Mammary epithelial cell (primary cell): ENCODE data around the gene GRAP2.

Source experiments
- EZH2 ChIP-seq: IDR thresholded peaks from 2 replicates; pipeline ENCODE4 v1.6.1; 2012; ENCODE audit warnings: low read length, inconsistent platforms, borderline replicate concordance
- TF ChIP-seq, protein P1 (sequence below), 2 donors: IDR thresholded peaks in 1 of 2; conservative IDR thresholded peaks in 1 of 2; 2 replicates each; pipeline ENCODE4 v1.5.1; 2011 to 2012; ENCODE audit warnings: inconsistent platforms in 2 of 2, low read length in 2 of 2, mild to moderate bottlenecking in 2 of 2, control low read depth in 1 of 2, low read depth in 1 of 2; ENCODE audit not compliant: insufficient read depth in 1 of 2; ENCODE audit errors: extremely low read depth in 1 of 2

GRCh38 chr22:39991159-39991860, 90.4 kb downstream of the GRAP2 start:
- TF ChIP-seq, protein P1, sequence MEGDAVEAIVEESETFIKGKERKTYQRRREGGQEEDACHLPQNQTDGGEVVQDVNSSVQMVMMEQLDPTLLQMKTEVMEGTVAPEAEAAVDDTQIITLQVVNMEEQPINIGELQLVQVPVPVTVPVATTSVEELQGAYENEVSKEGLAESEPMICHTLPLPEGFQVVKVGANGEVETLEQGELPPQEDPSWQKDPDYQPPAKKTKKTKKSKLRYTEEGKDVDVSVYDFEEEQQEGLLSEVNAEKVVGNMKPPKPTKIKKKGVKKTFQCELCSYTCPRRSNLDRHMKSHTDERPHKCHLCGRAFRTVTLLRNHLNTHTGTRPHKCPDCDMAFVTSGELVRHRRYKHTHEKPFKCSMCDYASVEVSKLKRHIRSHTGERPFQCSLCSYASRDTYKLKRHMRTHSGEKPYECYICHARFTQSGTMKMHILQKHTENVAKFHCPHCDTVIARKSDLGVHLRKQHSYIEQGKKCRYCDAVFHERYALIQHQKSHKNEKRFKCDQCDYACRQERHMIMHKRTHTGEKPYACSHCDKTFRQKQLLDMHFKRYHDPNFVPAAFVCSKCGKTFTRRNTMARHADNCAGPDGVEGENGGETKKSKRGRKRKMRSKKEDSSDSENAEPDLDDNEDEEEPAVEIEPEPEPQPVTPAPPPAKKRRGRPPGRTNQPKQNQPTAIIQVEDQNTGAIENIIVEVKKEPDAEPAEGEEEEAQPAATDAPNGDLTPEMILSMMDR (conservative IDR thresholded peaks at IDR 0.05 in 1 of 2, IDR thresholded peaks at IDR 0.05 in 1 of 2; ENCODE audit: extremely low read depth in 1 of 2, insufficient read depth in 1 of 2, low read depth in 1 of 2, low read length in 2 of 2) = no peak
- TF ChIP-seq EZH2 = no peak
